Activated CD4-positive, CD25-positive, alpha-beta regulatory T cell treated with anti-CD3 and anti-CD28 coated beads, Interleukin-2, amount 50 U/mL, for 24 hours (primary cell): ENCODE results near the gene ALDH3A2.
"Not testable (repeated sequence)": the region's sequence is repeated elsewhere in the genome, so short reads cannot be mapped to it uniquely, and the experiment has no call there.

Experiments used
- ATAC-seq, 2 donors: fragments of 150-1000 bp; cut with Tn5 transposase; one replicate each; pipeline ENCODE4 v1.10.0; 2021; ENCODE audit warnings: mild to moderate bottlenecking in 1 of 2, moderate library complexity in 1 of 2

ALDH3A2 gene

GRCh38 chr17:19651451-19652238 lies 3.1 kb downstream of the ALDH3A2 start:
- ATAC-seq = no peak

GRCh38 chr17:19652595-19652994 lies 4.0 kb downstream of the ALDH3A2 start:
- no peak for ATAC-seq

GRCh38 chr17:19654342-19654886 lies 5.9 kb downstream of the ALDH3A2 start:
- no peak for ATAC-seq

GRCh38 chr17:19654896-19655295 lies 6.3 kb downstream of the ALDH3A2 start:
- ATAC-seq = no peak

GRCh38 chr17:19656336-19656735 lies 7.8 kb downstream of the ALDH3A2 start:
- no peak for ATAC-seq

GRCh38 chr17:19656851-19657581 lies 8.5 kb downstream of the ALDH3A2 start:
- no peak for ATAC-seq

- no peak for ATAC-seq
Measured at GRCh38 chr17:19659366-19660177, 11.0 kb downstream of the ALDH3A2 start.

- ATAC-seq = no peak
Measured at GRCh38 chr17:19660219-19660870, 11.8 kb downstream of the ALDH3A2 start.

GRCh38 chr17:19661121-19661520 lies 12.6 kb downstream of the ALDH3A2 start:
- no peak for ATAC-seq

GRCh38 chr17:19663097-19663496 lies 14.5 kb downstream of the ALDH3A2 start:
- no peak for ATAC-seq

- ATAC-seq = no peak
Measured at GRCh38 chr17:19664136-19664820, 15.7 kb downstream of the ALDH3A2 start.

GRCh38 chr17:19664821-19665181 lies 16.2 kb downstream of the ALDH3A2 start:
- no peak for ATAC-seq

GRCh38 chr17:19669680-19670079 lies 21.1 kb downstream of the ALDH3A2 start:
- ATAC-seq = not testable (repeated sequence)

GRCh38 chr17:19670908-19671307 lies 22.4 kb downstream of the ALDH3A2 start:
- no peak for ATAC-seq

GRCh38 chr17:19671433-19671832 lies 22.9 kb downstream of the ALDH3A2 start:
- ATAC-seq = no peak

- no peak for ATAC-seq
Measured at GRCh38 chr17:19672009-19672750, 23.6 kb downstream of the ALDH3A2 start.

- ATAC-seq = no peak
Measured at GRCh38 chr17:19673623-19674022, 25.1 kb downstream of the ALDH3A2 start.

- no peak for ATAC-seq
Measured at GRCh38 chr17:19676896-19677295, 28.3 kb downstream of the ALDH3A2 start.

GRCh38 chr17:19677736-19678379 lies 29.3 kb downstream of the ALDH3A2 start:
- ATAC-seq = no peak

- ATAC-seq = no peak
Measured at GRCh38 chr17:19678581-19679453, 30.3 kb downstream of the ALDH3A2 start.
